ELR (cell line): Measurements from ENCODE around the gene PRDM13.
"Not testable (repeated sequence)": the region's sequence is repeated elsewhere in the genome, so short reads cannot be mapped to it uniquely, and the experiment has no call there.

ENCODE experiments used
- DNase-seq: peaks from one replicate; pipeline ENCODE4 v3.0.0-alpha.2; 2015; ENCODE audit warnings: low read depth

The PRDM13 gene

GRCh38 chr6:99603421-99604165 lies 3.0 kb upstream of the PRDM13 start:
- peak; percentile 49 for DNase-seq

GRCh38 chr6:99604166-99605073 lies 2.2 kb upstream of the PRDM13 start:
- no peak for DNase-seq

DNA sequence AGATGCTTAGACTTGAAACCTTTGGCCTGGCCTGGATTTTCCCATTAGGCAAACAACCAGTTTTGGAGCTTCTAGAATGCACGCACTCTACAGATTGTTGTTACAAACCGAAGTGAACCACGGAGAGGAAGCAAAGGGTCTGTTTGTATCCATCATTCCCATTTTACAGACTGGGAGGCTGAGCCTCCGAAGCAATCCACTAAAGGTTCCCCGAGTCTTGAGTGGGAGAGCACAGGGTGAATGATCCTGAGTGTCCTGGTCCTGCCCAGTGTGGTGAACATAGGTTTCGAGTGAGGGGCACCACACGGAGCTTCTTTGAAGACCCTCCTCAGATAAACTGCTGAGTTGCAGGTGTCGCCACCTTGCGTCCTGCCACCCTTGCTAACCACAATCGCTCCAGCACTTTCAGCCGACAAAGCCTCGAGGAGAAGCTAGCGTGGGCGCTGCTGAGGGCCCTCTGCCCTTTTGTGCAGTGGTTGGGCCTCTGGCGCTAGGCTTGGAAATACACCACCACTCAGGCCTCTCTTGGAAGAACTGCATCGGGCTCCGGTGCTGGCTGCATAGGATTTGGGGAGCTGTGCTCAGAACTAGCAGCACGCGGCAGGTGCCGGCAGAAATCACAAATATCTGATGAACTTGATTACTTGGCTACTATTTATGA lies 1.4 kb upstream of the PRDM13 start:
- DNase-seq, result no peak

DNA sequence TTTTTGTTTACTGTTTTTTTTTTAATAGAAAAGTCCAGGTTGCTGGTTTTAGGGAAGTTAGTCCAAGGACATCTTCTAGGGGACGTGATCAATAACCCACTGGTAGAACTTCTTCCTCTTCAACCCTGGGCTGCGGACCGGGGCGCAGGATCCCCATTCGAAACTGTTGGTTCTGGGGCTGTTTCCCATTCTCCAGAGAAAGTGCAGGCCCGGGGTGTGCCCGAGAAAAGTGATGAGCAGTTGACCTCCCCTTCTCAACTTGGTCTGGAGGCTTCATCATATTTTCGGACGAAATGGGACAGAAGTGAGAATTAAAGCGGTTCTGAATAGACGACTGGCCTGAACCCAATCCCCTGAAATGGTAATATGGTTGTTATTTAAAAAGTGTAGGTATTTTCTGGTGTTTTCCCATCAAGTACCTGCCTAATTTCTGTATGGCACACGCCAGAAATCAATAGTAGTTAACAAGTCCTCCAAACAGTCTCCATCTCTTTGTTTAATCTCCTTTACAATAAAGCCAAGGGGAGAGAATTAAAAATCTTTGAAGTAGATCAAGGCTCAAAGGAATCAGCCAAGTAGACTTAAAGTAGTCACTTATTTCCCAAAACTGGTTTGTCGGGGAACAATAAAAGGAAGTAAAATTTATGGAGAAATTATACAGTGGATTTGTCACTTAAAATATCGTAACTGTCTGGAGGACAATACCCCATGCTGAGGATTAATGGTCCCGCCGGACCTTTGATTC lies 550 bp upstream of the PRDM13 start:
- DNase-seq, result no peak

- no peak for DNase-seq
Observed at GRCh38 chr6:99607416-99608036, 893 bp downstream of the PRDM13 start.

GRCh38 chr6:99608059-99608885 lies 1.6 kb downstream of the PRDM13 start:
- no peak for DNase-seq

- DNase-seq, result no peak
Observed at GRCh38 chr6:99608886-99609482, 2.4 kb downstream of the PRDM13 start.

- DNase-seq, result no peak
Observed at GRCh38 chr6:99609905-99610489, 3.4 kb downstream of the PRDM13 start.

DNA sequence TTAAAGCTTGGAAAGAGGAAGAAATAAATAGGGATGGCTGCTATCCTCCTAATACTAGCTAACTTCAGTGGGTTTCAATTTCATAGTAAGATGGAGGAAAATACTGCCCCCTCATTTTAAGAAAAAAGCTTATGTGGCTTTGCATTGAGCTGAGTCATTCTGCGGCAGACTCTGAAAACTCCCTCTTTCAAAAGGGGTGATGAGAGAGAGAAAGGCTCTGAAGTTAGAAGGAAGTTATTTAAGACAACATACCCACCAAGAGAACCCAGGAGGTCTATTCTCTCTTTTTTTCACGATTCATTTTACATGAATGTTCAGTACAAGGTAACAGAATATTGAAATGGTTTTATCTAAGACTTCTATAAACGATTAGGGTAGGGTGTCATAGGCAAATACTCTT lies 4.5 kb downstream of the PRDM13 start:
- DNase-seq, result no peak

- DNase-seq, result no peak
Observed at GRCh38 chr6:99612551-99613408, 6.1 kb downstream of the PRDM13 start.

- DNase-seq, result no peak
Observed at GRCh38 chr6:99613409-99613704, 6.7 kb downstream of the PRDM13 start.

- peak; percentile 19 for DNase-seq
Observed at GRCh38 chr6:99613705-99614429, 7.2 kb downstream of the PRDM13 start.

DNA sequence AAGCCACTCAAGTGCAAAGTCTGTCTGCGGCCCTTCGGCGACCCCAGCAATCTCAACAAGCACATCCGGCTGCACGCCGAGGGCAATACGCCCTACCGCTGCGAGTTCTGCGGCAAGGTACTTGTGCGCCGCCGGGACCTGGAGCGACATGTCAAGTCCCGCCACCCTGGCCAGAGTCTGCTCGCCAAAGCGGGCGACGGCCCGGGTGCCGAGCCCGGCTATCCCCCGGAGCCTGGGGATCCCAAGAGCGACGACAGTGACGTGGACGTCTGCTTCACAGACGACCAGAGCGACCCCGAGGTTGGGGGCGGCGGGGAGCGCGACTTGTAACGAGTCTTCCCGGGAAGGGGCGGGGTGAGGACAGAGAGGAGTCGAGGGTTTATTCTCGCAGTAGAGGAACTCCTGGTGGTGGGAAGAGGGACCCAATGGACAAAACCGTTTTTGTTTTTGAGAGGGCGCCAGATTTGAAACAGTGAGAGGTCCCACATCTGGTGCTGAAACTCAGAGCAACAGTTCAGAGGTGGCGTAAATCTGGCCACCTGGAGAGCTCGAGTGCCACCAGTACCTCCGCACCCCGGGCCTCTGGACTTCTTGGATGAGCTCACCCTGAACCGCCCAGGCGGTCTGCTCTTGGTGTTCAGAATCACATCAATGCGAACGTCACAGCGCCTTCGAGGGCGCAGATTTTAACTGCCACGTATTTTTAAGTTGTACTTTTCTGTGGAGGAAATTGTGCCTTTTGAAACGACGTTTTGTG lies 8.0 kb downstream of the PRDM13 start:
- DNase-seq, result no peak

GRCh38 chr6:99617131-99617530 lies 10.5 kb downstream of the PRDM13 start:
- no peak for DNase-seq

- DNase-seq, result no peak
Observed at GRCh38 chr6:99618649-99619408, 12.2 kb downstream of the PRDM13 start.

GRCh38 chr6:99619409-99619762 lies 12.8 kb downstream of the PRDM13 start:
- no peak for DNase-seq

- not testable (repeated sequence) for DNase-seq
Observed at GRCh38 chr6:99622044-99622443, 15.4 kb downstream of the PRDM13 start.
